Bone marrow (tissue), 2 donors: ENCODE measurements around the gene FYN.

ENCODE experiments used
- DNase-seq, 2 donors: peaks; one replicate each; lab custom pipeline; 2025; lab: John Stamatoyannopoulos, UW

The FYN gene

GRCh38 chr6:111747829-111748228 lies 125.4 kb downstream of the FYN start:
- DNase-seq, result no peak

GRCh38 chr6:111747396-111747795 lies 125.9 kb downstream of the FYN start:
- no peak for DNase-seq

GRCh38 chr6:111746983-111747382 lies 126.3 kb downstream of the FYN start:
- DNase-seq, result no peak

- no peak for DNase-seq
Measured at GRCh38 chr6:111745636-111746035, 127.6 kb downstream of the FYN start.

GRCh38 chr6:111745186-111745585 lies 128.1 kb downstream of the FYN start:
- no peak for DNase-seq

- DNase-seq, result no peak
Measured at GRCh38 chr6:111743862-111744692, 129.2 kb downstream of the FYN start.

GRCh38 chr6:111743360-111743759 lies 129.9 kb downstream of the FYN start:
- no peak for DNase-seq

- no peak for DNase-seq
Measured at GRCh38 chr6:111741177-111741952, 131.9 kb downstream of the FYN start.

- no peak for DNase-seq
Measured at GRCh38 chr6:111740506-111740905, 132.7 kb downstream of the FYN start.

GRCh38 chr6:111739257-111739696 lies 134.0 kb downstream of the FYN start:
- no peak for DNase-seq

- no peak for DNase-seq
Measured at GRCh38 chr6:111738631-111739030, 134.6 kb downstream of the FYN start.

- DNase-seq, result no peak
Measured at GRCh38 chr6:111738156-111738555, 135.1 kb downstream of the FYN start.

GRCh38 chr6:111737065-111737521 lies 136.2 kb downstream of the FYN start:
- no peak for DNase-seq

- no peak for DNase-seq
Measured at GRCh38 chr6:111736005-111736608, 137.1 kb downstream of the FYN start.

- DNase-seq, result no peak
Measured at GRCh38 chr6:111734068-111735061, 138.9 kb downstream of the FYN start.

- no peak for DNase-seq
Measured at GRCh38 chr6:111732390-111732789, 140.9 kb downstream of the FYN start.

GRCh38 chr6:111731456-111732195 lies 141.6 kb downstream of the FYN start:
- DNase-seq, result no peak

- DNase-seq, result no peak
Measured at GRCh38 chr6:111730864-111731263, 142.4 kb downstream of the FYN start.

GRCh38 chr6:111727802-111728201 lies 145.4 kb downstream of the FYN start:
- DNase-seq, result no peak

- DNase-seq, result no peak
Measured at GRCh38 chr6:111727041-111727440, 146.2 kb downstream of the FYN start.
